HG02970 (cell line): ENCODE data around the gene OTOGL.
"Not testable (repeated sequence)": the region's sequence is repeated elsewhere in the genome, so short reads cannot be mapped to it uniquely, and the experiment has no call there.

Source experiments
- ATAC-seq: cut with Tn5 transposase; IDR thresholded peaks from one replicate; pipeline ENCODE4 v1.9.1; 2021; ENCODE audit warnings: mild to moderate bottlenecking, moderate library complexity, moderate number of reproducible peaks; ENCODE audit not compliant: unreplicated experiment, low FRiP score

Gene OTOGL

GRCh38 chr12:80212938-80213645 is 113.8 kb downstream of the OTOGL start:
- ATAC-seq, result no peak

GRCh38 chr12:80213871-80214270 is 114.5 kb downstream of the OTOGL start:
- ATAC-seq, result no peak

GRCh38 chr12:80217011-80217535 is 117.7 kb downstream of the OTOGL start:
- no peak for ATAC-seq

GRCh38 chr12:80218925-80219324 is 119.6 kb downstream of the OTOGL start:
- not testable (repeated sequence) for ATAC-seq

- no peak for ATAC-seq
Measured at GRCh38 chr12:80219345-80219744, 120.0 kb downstream of the OTOGL start.

GRCh38 chr12:80222261-80222660 is 122.9 kb downstream of the OTOGL start:
- no peak for ATAC-seq

GRCh38 chr12:80226576-80226975 is 127.2 kb downstream of the OTOGL start:
- ATAC-seq, result no peak

- not testable (repeated sequence) for ATAC-seq
Measured at GRCh38 chr12:80227904-80228303, 128.6 kb downstream of the OTOGL start.

GRCh38 chr12:80230068-80230467 is 130.7 kb downstream of the OTOGL start:
- ATAC-seq, result no peak

- ATAC-seq, result no peak
Measured at GRCh38 chr12:80232837-80233236, 133.5 kb downstream of the OTOGL start.

- no peak for ATAC-seq
Measured at GRCh38 chr12:80233926-80234325, 134.6 kb downstream of the OTOGL start.

GRCh38 chr12:80234667-80235066 is 135.3 kb downstream of the OTOGL start:
- ATAC-seq, result no peak

GRCh38 chr12:80235944-80236343 is 136.6 kb downstream of the OTOGL start:
- no peak for ATAC-seq

GRCh38 chr12:80239867-80240266 is 140.5 kb downstream of the OTOGL start:
- ATAC-seq, result no peak

GRCh38 chr12:80241576-80242273 is 142.4 kb downstream of the OTOGL start:
- ATAC-seq, result no peak

- no peak for ATAC-seq
Measured at GRCh38 chr12:80242321-80242720, 143.0 kb downstream of the OTOGL start.

- ATAC-seq, result not testable (repeated sequence)
Measured at GRCh38 chr12:80249581-80249980, 150.2 kb downstream of the OTOGL start.

- ATAC-seq, result no peak
Measured at GRCh38 chr12:80257920-80258319, 158.6 kb downstream of the OTOGL start.

- ATAC-seq, result no peak
Measured at GRCh38 chr12:80260269-80260668, 160.9 kb downstream of the OTOGL start.

GRCh38 chr12:80261403-80261802 is 162.1 kb downstream of the OTOGL start:
- no peak for ATAC-seq

- no peak for ATAC-seq
Measured at GRCh38 chr12:80262346-80262745, 163.0 kb downstream of the OTOGL start.

- no peak for ATAC-seq
Measured at GRCh38 chr12:80262771-80263170, 163.4 kb downstream of the OTOGL start.
